ENCODE results near the gene ATP1B2.

GRCh38 chr17:7674934-7675333 is 24.2 kb downstream of the ATP1B2 start:
- no peak for TF ChIP-seq CEBPB (IDR thresholded peaks at IDR 0.05; ENCODE audit: low read depth)
- no peak for TF ChIP-seq ATF3 (IDR thresholded peaks at IDR 0.05)
- no peak for TF ChIP-seq EZH2 (IDR thresholded peaks at IDR 0.05)
- no peak for TF ChIP-seq CTCF (IDR thresholded peaks at IDR 0.05 in 2 of 3, conservative IDR thresholded peaks at IDR 0.05 in 1 of 3; ENCODE audit: borderline replicate concordance in 1 of 3, insufficient read depth in 1 of 3, low read depth in 2 of 3, low read length in 2 of 3)
- no peak for TF ChIP-seq POLR2A (IDR thresholded peaks at IDR 0.05; ENCODE audit: borderline replicate concordance, extremely low read depth, insufficient read depth, insufficient read length)
- no peak for TF ChIP-seq ZBTB33 (IDR thresholded peaks at IDR 0.05; ENCODE audit: extremely low read depth, insufficient replicate concordance, low read length)
- TF ChIP-seq YY1 (IDR thresholded peaks at IDR 0.05; ENCODE audit: extremely low read depth, insufficient replicate concordance, low read depth, low read length), result no peak
- TF ChIP-seq EZH2phosphoT487 (IDR thresholded peaks at IDR 0.05; ENCODE audit: borderline replicate concordance), result no peak
- TF ChIP-seq MAX (IDR thresholded peaks at IDR 0.05), result no peak
- TF ChIP-seq REST (IDR thresholded peaks at IDR 0.05; ENCODE audit: low read depth), result no peak
- TF ChIP-seq RAD21 (IDR thresholded peaks at IDR 0.05; ENCODE audit: low read depth), result no peak

Data from HCT116 (cell line).